ENCODE data around the gene EXOC3.

GRCh38 chr5:456351-457194 is 13.6 kb downstream of the EXOC3 start:
- TF ChIP-seq POLR2A (IDR thresholded peaks at IDR 0.05; ENCODE audit: low read depth, low read length): no peak
- TF ChIP-seq POLR2AphosphoS5 (IDR thresholded peaks at IDR 0.05; ENCODE audit: low read depth, low read length): no peak
- TF ChIP-seq TAF1 (IDR thresholded peaks at IDR 0.05; ENCODE audit: borderline replicate concordance, low read depth, low read length): no peak
